NK-92 (cell line): ENCODE data around the gene BAZ2A.
"Not testable (repeated sequence)": the region's sequence is repeated elsewhere in the genome, so short reads cannot be mapped to it uniquely, and the experiment has no call there.

ENCODE experiments used
- DNase-seq: peaks from one replicate; lab custom pipeline; 2025; ENCODE audit not compliant: unreplicated experiment; lab: John Stamatoyannopoulos, UW

Gene BAZ2A

GRCh38 chr12:56599041-56599440 is 31.1 kb downstream of the BAZ2A start:
- DNase-seq, result no peak

GRCh38 chr12:56596815-56597214 is 33.3 kb downstream of the BAZ2A start:
- DNase-seq, result no peak

- DNase-seq, result no peak
These were observed 36.1 kb downstream of the BAZ2A start for GRCh38 chr12:56593909-56594621.

GRCh38 chr12:56591961-56592360 is 38.2 kb downstream of the BAZ2A start:
- DNase-seq, result no peak

- DNase-seq, result no peak
These were observed 39.0 kb downstream of the BAZ2A start for GRCh38 chr12:56591126-56591525.

- DNase-seq, result no peak
These were observed 39.8 kb downstream of the BAZ2A start for GRCh38 chr12:56590237-56590830.

- no peak for DNase-seq
These were observed 40.3 kb downstream of the BAZ2A start for GRCh38 chr12:56589783-56590182.

GRCh38 chr12:56585098-56585497 is 45.0 kb downstream of the BAZ2A start:
- DNase-seq, result no peak

- no peak for DNase-seq
These were observed 48.5 kb downstream of the BAZ2A start for GRCh38 chr12:56581418-56582145.

- no peak for DNase-seq
These were observed 51.1 kb downstream of the BAZ2A start for GRCh38 chr12:56578983-56579546.

- not testable (repeated sequence) for DNase-seq
These were observed 52.9 kb downstream of the BAZ2A start for GRCh38 chr12:56577248-56577647.

- DNase-seq, result no peak
These were observed 55.9 kb downstream of the BAZ2A start for GRCh38 chr12:56574210-56574609.

- DNase-seq, result no peak
These were observed 57.8 kb downstream of the BAZ2A start for GRCh38 chr12:56572288-56572687.

- DNase-seq, result no peak
These were observed 59.0 kb downstream of the BAZ2A start for GRCh38 chr12:56571121-56571520.

- DNase-seq, result no peak
These were observed 62.0 kb downstream of the BAZ2A start for GRCh38 chr12:56568146-56568545.

GRCh38 chr12:56565510-56566101 is 64.5 kb downstream of the BAZ2A start:
- no peak for DNase-seq

- DNase-seq, result no peak
These were observed 79.1 kb downstream of the BAZ2A start for GRCh38 chr12:56551070-56551469.

- no peak for DNase-seq
These were observed 83.4 kb downstream of the BAZ2A start for GRCh38 chr12:56546680-56547079.
